HFF-Myc (cell line): ENCODE data around the gene NCOA5.
"Not testable (repeated sequence)": the region's sequence is repeated elsewhere in the genome, so short reads cannot be mapped to it uniquely, and the experiment has no call there.

Experiments used
- DNase-seq: peaks from one replicate; pipeline ENCODE4 v3.0.0-alpha.2; 2011; ENCODE audit warnings: low read depth; ENCODE audit errors: extremely low read depth
- H3K4me3 ChIP-seq: replicated peaks from 2 replicates; pipeline ENCODE4 v1.5.1; 2011; ENCODE audit warnings: low read depth, mild to moderate bottlenecking, control low read depth, low read length
- TF ChIP-seq, protein P1 (sequence below): IDR thresholded peaks from 2 replicates; pipeline ENCODE4 v1.5.1; 2012; ENCODE audit warnings: mild to moderate bottlenecking, low read depth, low read length, control low read depth; ENCODE audit errors: missing control alignments

The NCOA5 gene

DNA sequence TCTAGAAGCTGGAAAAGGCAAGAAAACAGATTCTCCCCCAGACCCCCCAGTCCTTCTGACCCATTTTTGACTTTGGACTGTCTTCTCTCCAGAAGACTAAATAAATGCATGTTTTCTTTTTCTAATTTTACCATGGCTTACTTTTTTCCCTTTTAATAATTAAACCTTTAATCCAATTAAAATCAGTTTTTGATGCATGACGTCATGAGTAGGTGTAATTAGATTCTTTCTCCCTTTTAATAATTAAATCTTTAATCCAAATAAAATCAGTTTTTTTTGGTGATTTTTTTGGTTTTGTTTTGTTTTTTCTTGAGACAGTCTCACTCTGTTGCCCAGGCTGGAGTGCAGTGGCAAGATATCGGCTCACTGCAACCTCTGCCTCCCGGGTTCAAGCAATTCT lies 13.2 kb upstream of the NCOA5 start:
- no peak overlapping the region for H3K4me3 ChIP-seq
- TF ChIP-seq, protein P1, sequence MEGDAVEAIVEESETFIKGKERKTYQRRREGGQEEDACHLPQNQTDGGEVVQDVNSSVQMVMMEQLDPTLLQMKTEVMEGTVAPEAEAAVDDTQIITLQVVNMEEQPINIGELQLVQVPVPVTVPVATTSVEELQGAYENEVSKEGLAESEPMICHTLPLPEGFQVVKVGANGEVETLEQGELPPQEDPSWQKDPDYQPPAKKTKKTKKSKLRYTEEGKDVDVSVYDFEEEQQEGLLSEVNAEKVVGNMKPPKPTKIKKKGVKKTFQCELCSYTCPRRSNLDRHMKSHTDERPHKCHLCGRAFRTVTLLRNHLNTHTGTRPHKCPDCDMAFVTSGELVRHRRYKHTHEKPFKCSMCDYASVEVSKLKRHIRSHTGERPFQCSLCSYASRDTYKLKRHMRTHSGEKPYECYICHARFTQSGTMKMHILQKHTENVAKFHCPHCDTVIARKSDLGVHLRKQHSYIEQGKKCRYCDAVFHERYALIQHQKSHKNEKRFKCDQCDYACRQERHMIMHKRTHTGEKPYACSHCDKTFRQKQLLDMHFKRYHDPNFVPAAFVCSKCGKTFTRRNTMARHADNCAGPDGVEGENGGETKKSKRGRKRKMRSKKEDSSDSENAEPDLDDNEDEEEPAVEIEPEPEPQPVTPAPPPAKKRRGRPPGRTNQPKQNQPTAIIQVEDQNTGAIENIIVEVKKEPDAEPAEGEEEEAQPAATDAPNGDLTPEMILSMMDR = no peak
- no peak for DNase-seq

DNA sequence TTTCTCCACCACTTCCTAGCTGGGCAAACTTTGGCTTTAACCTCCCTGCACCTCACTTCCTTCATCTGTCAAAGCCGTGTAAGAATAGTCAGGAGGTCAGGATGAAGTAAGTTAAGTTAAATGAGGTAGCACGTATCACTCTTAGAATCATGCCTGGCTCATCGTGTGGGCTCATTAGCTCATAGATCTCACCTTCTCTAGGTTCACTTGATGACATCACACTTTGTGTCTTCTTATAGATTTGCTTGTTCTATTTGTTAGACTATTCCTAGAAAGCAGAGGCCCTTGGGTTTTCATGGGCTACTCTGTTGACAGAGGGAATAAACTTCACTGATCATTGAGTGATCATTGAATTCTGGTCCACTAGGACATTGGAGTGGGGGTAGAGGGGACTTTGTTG lies 12.2 kb upstream of the NCOA5 start:
- no peak overlapping the region for H3K4me3 ChIP-seq
- no peak for DNase-seq
- TF ChIP-seq, protein P1 = no peak

DNA sequence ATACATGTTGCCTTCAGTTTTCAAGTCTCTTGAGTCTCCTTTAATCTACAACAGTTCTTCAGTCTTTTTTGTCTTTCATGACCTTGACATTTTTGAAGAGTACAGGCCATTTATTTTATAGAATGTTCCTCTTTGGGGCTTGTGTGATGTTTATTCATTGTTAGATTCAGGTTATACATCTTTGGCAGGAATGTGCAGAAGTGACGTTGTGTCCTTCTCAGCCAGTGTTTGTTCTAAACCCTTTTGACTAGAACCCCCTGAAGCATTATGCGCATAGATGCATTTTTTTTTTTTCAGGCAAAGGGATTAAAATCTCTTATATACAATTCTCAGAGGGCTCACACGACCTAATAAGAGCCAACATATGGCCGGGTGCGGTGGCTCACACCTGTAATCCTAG lies 11.2 kb upstream of the NCOA5 start:
- TF ChIP-seq, protein P1 = no peak
- no peak for DNase-seq
- H3K4me3 ChIP-seq = no peak overlapping the region

DNA sequence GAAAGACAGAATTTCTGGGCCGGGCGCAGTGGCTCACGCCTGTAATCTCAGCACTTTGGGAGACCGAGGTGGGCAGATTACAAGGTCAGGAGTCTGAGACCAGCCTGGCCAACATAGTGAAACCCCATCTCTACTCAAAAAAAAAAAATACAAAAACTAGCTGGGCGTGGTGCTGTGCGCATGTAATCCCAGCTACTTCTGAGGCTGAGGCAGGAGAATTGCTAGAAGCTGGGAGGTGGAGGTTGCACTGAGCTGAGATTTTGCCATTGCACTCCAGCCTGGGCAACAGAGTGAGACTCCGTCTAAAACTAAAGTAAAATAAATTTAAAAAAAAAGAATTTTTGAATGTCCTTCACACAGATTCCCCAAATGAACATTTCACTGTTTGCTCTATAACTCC lies 10.7 kb upstream of the NCOA5 start:
- DNase-seq, H3K4me3 ChIP-seq: not testable (repeated sequence)

DNA sequence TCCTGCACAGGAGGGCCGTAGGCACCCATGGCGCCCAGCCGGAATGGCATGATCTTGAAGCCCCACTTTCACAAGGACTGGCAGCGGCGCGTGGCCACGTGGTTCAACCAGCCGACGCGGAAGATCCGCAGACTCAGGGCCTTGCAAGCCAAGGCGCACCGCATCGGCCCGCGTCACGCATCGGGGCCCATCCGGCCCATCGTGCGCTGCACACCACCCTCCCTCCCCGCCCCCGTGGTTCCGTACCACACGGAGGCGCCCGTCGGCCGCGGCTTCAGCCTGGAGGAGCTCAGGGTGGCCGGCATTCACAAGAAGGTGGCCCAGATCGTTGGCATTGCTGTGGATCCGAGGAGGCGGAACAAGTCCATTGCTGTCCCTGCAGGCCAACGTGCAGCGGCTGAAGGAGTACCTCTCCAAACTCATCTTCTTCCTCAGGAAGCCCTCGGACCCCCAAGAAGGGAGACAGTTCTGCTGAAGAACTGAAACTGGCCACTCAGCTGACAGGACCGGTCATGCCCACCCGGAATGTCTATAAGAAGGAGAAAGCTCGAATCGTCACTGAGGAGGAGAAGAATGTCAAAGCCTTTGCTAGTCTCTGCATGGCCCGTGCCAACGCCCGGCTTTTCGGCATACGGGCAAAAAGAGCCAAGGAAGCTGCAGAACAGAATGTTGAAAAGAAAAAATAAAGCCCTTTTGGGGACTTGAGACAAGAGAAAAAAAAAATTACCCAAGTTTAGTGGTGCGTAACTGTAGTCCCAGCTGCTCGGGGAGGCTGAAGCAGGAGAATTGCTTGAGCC lies 9.9 kb upstream of the NCOA5 start:
- TF ChIP-seq, protein P1 = no peak
- H3K4me3 ChIP-seq = no peak overlapping the region
- no peak for DNase-seq

DNA sequence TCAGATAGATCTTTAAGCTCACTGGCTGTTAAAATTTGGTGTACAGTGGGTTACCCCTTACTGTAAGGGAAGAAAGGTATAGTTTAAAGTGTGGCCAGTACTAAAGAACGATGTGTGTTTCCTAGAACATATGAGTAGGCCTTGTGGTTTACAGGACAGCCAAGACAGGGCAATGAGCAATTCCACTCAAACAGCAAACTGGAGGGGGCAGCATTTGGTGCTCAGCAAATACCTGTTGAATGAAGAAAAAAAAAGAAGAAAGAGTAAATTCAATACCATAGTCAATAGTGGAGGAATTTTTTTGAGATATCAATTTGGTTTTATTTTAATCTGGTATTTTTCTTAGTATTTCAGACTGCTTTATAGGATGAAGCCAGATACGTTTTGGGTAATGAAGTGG lies 3.8 kb upstream of the NCOA5 start:
- no peak overlapping the region for H3K4me3 ChIP-seq
- DNase-seq = no peak
- TF ChIP-seq, protein P1 = no peak

DNA sequence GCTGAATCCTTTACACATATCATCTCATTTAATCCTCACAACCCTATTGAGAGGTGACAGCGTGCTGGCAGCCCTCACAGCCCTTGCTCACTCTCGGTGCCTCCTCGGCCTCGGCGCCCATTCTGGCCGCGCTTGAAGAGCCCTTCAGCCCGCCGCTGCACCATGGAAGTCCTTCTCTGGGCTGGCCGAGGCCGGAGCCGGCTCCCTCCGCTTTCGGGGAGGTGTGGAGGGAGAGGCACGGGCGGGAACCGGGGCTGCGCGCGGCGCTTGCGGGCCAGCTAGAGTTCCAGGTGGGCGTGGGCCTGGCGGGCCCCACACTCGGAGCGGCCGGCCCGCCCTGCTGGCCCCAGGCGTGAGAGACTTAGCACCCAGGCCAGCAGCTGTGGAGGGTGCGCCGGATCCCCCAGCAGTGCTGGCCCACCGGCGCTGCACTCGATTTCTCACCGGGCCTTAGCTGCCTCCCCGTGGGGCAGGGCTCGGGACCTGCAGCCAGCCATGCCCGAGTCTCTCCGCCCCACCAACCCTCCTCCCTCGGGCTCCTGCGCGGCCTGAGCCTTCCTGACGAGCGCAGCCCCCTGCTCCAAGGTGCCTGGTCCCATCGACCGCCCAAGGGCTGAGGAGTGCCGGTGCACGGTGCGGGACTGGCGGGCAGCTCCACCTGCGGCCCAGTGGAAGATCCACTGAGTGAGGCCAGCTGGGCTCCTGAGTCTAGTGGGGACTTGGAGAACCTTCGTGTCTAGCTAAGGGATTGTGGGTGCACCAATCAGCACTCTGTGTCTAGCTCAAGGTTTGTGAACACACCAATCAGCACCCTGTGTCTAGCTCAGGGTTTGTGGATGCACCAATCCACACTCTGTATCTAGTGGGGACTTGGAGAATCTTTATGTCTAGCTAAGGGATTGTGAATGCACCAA lies 2.1 kb upstream of the NCOA5 start:
- DNase-seq, H3K4me3 ChIP-seq: not testable (repeated sequence)
